LNCAP (cell line): ENCODE results near the gene ZNF511.

Experiments
- CTCF ChIP-seq: fragments of 450-650 bp; IDR thresholded peaks from 2 replicates; pipeline ENCODE4 v1.5.1; 2017; ENCODE audit warnings: mild to moderate bottlenecking

The ZNF511 gene

GRCh38 chr10:133271521-133272300 lies 37.0 kb upstream of the ZNF511 start:
- TF ChIP-seq CTCF, result no peak

DNA sequence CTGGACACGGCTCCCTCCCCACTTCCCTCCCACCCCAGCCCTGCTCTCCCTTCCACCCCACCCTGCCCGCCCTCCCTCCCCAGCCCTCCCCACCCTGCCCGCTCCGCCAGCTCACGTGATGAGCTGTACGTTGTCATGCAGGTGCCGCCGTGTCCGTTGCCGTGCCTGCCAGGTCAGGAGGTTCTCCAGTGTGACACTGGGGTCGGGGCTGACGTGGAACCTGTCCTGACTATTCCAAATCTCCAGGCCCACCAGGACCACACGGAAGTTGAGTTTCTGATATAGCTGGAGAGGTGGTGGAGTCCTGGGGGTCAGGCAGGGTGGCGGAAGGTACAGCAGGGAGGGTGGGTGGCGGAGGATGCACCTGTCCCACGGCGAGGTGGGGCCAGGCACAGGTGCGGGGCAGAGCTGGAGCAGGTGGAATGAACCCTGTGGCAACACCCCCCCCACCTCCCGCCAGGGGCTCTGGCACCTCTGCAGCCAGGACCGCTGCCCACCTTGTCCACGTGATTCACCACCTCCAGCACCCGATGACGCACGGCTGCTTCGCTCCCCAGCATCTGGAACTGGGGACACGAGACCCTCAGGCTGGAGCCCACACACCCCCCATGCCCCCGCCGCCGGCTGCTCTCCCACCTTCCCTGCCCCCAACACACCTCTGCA lies 36.3 kb upstream of the ZNF511 start:
- TF ChIP-seq CTCF, result no peak

DNA sequence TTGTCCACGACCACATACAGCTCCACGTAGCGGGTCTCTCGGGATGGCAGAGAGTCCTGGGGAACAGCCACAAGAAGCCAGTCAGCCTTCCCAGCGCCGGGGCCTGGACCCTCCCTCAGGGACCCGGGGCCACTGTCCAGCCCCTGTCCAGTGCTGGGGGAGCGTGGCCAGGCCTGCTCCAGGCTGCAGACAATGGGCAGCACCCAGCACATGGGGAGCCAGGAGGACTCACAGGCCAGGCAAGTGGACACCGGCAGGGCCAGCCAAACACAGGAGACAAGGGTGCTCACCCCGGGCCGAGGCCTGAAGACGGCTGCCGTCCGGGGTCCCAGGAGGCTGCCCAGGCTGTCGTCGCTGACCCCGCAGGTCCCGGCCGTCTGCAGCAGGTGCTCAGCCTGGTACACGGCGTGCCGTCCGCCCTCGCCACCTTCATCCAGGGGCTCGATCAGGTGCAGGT lies 35.7 kb upstream of the ZNF511 start:
- no peak for TF ChIP-seq CTCF

DNA sequence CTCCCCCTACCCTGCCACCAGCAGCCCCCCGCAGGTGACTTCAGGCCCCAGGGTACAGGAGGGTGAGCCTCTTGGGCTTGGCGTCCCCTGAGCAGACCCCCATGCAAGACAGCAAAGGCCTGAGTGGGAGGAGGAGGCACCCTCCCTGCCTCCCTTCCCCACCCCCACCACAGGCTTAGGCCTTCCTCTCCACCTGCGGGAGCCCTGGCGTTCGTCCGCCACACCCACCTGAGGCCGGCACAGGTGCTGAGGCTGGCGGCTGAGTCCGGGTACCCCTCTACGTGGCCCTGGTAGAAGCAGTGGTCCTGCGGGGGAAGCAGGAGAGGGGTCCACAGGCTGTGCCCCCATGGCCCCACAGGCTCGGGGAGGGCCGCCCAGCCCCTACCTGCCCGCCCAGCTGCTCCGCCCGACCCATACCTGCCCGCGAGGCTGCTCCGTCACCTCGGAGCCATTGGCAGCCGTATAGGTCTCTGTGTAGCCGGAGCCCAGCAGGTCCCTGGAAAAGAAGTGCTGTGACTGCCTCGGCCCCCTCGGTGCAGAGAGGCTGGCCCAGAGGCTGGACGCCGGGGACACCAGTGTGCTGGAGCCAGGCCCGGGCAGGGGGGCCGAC lies 35.1 kb upstream of the ZNF511 start:
- TF ChIP-seq CTCF, result no peak

- no peak for TF ChIP-seq CTCF
Measured at GRCh38 chr10:133274751-133275683, 33.7 kb upstream of the ZNF511 start.

DNA sequence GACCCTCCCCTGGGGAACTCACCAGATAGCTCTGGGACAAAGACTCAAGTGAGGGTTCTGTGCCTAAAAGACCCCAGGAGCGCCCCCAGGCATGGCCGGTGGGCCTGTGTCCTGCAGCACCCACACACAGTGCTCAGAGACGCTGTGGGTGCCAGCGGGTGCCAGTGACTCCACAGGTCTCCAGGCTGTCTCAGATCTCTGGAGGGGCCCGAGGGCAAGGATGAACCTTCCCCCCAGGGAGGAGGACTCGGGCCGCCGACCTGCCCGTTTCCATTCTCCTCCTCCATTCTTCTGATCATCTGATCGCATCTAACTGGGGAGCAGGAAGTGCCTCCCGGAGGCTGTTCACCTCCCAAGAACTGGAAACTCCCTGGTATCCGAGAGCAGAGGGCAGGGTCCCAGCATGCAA lies 33.0 kb upstream of the ZNF511 start:
- TF ChIP-seq CTCF, result no peak

DNA sequence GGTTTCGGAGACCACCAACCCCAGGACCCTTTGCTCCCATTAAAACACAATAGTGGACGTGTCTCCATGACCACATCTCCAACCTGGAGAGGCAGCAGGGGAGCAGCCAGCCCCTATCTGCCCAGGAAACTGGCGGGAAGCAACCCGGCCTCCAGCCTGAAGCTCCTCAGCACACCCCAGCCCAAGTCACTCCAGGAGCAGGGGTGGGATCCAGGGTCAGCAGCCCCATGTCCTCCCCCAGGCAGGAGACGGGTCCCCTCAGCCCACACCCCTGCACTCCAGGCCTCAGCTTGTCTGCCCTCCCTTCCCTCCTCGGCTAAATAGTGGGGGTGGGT lies 32.6 kb upstream of the ZNF511 start:
- no peak for TF ChIP-seq CTCF
